Measurements from ENCODE around the gene GIGYF1. TPM values are rescaled to one million over a fixed set of nuclear protein-coding genes. Genes with fewer than 3 reads are reported as not detected.
"Not testable (repeated sequence)": the region's sequence is repeated elsewhere in the genome, so short reads cannot be mapped to it uniquely, and the experiment has no call there.

Gene GIGYF1, protein sequence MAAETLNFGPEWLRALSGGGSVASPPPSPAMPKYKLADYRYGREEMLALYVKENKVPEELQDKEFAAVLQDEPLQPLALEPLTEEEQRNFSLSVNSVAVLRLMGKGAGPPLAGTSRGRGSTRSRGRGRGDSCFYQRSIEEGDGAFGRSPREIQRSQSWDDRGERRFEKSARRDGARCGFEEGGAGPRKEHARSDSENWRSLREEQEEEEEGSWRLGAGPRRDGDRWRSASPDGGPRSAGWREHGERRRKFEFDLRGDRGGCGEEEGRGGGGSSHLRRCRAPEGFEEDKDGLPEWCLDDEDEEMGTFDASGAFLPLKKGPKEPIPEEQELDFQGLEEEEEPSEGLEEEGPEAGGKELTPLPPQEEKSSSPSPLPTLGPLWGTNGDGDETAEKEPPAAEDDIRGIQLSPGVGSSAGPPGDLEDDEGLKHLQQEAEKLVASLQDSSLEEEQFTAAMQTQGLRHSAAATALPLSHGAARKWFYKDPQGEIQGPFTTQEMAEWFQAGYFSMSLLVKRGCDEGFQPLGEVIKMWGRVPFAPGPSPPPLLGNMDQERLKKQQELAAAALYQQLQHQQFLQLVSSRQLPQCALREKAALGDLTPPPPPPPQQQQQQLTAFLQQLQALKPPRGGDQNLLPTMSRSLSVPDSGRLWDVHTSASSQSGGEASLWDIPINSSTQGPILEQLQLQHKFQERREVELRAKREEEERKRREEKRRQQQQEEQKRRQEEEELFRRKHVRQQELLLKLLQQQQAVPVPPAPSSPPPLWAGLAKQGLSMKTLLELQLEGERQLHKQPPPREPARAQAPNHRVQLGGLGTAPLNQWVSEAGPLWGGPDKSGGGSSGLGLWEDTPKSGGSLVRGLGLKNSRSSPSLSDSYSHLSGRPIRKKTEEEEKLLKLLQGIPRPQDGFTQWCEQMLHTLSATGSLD (N-terminal part only)
- 23.3 and 28.0 TPM in 2 replicates for total RNA-seq (2014; rRNA removed)
- polyA plus RNA-seq (2012), result 9.6 TPM

DNA sequence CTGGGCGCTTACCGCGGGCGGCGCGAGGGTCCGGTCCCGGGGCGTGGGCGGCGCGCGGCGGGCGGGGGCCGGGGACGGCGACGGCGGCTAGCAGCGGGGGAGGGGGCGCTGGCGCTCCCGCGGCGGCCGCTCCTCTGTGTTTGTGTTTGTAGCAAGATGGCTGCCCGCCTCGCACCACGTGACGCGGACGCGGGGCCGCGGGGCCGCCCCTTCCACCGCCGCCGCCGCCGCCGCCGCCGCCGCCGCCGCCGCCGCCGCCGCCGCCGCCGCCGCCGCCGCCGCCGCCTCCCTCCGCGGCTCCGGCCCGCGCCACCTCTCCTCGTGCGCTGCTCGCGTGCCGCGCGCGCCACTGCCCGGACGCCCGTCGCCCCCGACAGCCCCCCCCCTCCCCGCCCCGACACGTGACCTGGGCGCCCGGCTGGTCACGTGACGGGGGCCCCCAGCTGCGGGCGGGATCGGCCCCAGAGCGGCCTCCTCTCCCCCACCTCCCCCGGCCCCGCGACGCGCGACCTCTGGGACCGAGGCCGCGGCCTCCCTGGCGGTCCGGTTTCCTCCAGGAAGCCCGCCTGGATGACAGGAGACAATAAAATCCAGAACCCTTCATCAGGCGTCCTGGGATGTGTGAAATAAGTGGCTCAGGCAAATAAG, at the start of gene GIGYF1:
GIGYF1 (minus strand) TSS at position 153 of the 648 bp plus-strand sequence. CDS start 6,012 bp downstream, outside the sequence.
- DNase-seq (ENCODE audit: low read depth), result peak; percentile 58

DNA sequence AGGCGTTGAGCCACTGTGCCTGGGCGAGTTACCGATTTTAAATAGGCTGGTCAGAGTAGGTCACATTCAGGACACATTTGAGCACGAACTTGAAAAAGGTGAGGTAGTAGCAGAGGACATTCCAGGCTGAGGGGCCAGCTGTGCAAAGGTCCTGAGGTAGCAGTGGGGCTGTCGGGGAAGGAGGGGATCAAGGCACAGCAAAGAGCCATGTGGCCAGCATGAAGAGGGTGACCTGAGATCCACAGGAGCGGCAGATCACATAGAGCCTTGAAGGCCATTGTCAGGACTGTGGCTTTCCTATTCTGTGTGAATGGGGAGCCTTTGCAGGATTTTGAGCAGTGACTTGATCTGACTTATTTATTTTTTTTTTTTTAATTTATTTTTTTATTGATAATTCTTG, 45.9 kb upstream of the GIGYF1 start:
- DNase-seq (ENCODE audit: low read depth), result no peak

DNA sequence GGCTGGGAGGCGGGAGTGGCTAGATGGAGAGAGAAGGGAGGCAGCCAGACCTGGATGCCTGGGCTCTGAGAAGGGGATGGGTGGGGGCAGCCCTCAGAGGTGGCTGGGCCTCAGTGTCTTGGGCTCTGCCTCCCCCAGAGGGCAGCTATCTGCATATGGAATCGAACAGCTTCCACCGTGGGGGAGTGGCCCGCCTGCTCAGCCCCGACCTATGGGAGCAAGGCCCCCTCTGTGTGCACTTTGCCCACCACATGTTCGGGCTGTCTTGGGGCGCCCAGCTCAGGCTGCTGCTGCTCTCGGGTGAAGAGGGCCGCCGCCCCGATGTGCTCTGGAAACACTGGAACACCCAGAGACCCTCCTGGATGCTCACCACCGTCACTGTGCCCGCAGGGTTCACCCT, 42.6 kb upstream of the GIGYF1 start:
- DNase-seq (ENCODE audit: low read depth), result no peak

DNA sequence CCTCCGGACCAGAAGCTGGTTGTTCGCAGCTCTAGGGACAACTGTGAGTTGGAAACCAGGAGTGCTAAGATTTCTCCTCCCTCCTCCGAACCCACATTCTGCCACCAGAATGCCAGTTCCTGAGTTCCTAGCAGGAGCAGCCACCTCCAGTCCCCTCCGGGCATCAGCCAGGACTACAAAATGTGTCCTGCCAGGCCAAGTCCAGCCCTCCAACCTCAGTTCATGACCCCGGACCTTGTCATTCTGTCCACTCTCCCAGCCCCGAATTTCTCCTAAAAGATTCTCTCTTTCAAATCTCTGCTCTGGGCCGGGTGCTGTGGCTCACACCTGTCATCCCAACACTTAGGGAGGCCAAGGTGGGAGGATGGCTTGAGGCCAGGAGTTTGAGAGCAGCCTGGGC, 41.7 kb upstream of the GIGYF1 start:
- no peak for DNase-seq (ENCODE audit: low read depth)

DNA sequence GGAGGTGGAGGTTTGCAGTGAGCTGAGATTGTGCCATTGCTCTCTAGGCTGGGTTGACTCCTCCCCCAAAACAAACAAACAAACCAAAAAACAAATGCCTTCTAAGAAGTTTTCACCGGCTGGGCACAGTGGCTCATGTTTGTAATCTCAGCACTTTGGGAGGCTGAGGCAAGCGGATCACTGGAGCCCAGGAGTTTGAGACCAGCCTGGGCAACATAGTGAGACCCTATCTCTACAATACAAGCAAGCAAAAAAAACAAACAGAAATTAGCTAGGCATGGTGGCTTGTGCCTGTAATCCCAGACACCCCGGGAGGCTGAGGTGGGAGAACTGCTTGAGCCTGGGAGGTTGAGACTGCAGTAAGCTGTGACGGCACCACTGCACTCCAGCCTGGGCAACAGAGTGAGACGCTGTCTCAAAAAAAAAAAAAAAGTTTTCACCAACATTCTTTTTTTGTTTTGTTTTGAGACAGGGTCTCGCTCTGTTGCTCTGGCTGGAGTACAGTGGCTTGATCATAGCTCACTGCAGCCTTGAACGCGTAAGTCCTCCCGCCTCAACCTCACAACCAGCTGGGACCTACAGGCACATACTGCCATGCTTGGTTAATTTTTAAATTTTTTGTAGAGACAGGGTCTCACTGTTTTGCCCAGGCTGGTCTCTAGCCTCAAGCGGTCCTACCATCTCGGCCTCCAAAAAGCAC, 38.0 kb upstream of the GIGYF1 start:
- DNase-seq (ENCODE audit: low read depth), result no peak

DNA sequence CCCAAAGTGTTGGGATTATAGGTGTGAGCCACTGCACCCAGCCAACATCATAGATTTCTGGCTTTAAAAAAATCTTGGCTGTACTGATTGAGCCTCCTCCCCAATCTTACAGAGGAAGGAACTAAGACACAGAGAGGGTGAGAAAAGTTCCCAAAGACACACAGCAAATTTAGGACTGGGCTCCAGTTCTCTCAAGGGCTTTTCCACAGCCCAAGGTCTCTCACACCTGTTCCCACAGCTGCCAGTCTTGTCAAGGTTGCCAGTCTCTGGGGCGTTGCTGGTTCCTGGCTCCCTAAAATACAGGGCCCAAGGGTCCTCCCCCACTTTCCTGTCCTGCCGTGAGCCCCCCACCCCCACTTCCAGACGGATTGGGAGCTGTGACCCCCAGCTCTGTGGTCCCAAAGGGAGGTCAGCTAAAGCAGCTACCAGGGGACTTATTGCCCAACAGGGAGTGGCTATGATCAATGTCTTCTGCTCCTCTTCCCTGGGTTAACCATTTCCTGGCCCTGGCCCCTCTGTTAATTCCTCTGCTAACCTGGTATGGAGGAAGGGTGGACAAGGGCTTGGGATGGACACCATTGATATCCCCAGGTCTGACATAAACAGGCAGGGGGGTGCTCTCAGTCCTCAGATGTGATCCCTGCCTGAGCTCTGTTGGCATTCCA, 36.2 kb upstream of the GIGYF1 start:
- no peak for DNase-seq (ENCODE audit: low read depth)

DNA sequence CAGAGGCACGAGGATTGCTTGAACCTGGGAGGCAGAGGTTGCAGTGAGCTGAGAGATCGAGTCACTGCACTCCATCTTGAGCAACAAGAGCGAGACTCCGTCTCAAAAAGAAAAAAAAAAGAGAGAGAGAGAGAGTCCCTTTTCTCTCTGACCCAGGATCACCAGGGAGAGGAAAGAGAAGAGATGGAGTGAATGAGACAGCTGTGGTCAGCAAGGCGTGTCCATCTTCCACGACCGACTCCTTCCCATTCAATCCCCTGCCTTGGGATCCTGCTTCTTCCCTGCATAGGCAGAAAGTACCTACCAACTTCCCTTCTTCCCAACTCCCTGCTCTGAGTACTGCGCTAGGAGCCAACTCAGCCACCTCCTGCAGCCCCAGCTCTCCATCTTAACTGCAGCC, 34.1 kb upstream of the GIGYF1 start:
- DNase-seq (ENCODE audit: low read depth), result peak; percentile 38

DNA sequence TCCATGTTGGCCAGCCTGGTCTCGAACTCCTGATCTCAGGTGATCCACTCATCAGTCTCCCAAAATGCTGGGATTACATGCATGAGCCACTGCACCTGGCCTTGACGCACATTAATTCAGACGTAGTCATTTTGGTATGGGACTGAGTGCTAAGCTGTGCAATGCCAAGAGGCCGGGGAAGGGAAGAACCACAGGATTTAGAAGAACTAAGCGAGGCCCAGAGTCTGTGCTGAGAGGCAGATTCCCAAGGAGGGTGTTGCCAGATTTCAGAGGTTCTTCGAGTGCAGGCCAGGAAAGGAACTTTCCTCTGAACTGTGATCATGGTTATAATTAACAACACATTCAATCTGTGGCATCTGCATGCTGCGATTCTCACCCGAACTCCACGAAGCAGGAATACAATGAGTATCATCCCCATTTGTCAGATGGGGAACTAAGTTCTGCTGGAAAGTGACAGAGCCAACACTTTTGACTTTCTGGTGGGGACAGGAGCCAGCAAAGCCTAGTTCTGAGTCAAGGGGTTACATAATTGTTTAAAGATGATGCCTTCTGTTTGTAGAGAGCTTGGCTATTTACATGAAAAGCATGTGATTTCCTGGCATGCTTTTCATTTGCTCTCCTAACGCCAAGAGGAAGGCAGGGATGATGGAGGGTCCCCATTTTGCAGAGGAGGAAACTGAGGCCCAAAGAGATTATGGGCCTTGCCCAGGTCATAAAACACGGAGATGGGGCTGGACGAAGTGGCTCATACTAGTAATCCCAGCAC, 33.1 kb upstream of the GIGYF1 start:
- DNase-seq (ENCODE audit: low read depth), result peak; percentile 41

DNA sequence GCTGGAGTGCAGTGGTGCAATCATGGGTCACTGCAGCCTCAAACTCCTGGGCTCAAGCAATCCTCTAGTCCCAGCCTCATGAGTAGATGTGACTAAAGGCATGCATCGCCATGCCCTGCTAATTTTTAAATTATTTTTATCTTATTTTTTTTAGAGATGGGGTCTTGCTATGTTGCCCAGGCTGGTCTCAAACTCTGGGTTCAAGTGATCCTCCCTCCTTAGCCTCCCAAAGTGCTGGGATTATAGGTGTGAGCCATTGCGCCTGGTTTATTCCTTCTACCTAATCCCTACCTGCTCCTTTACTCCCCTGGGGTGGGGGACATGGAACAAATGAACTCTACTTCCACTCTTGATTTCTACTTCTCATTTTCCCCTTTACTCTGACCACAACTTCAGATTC, 30.3 kb upstream of the GIGYF1 start:
- DNase-seq (ENCODE audit: low read depth), result not testable (repeated sequence)

DNA sequence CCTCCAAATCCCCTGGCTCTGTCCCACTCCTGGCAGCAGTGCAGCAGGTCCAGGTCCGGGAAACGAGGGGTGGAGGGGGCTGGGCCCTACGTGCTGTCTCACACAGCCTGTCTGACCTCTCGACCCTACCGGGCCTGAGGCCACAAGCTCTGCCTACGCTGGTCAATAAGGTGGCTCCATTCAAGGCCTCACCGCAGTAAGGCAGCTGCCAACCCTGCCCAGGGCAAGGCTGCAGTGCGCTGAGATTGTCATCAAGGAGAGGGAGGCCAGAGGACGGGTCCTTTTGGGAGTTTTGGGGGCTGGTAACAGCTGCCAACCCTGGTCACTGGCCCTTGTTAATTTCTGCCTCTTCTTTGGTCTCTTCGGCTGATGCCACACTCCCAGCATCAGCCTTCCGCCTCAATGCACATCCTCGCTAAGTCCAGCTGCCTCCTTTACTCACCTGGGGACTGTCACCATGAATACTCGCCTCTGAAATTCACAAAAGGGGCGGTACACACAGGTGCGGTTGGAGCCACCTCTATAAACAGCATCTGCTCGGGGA, 29.8 kb upstream of the GIGYF1 start:
- no peak for DNase-seq (ENCODE audit: low read depth)

DNA sequence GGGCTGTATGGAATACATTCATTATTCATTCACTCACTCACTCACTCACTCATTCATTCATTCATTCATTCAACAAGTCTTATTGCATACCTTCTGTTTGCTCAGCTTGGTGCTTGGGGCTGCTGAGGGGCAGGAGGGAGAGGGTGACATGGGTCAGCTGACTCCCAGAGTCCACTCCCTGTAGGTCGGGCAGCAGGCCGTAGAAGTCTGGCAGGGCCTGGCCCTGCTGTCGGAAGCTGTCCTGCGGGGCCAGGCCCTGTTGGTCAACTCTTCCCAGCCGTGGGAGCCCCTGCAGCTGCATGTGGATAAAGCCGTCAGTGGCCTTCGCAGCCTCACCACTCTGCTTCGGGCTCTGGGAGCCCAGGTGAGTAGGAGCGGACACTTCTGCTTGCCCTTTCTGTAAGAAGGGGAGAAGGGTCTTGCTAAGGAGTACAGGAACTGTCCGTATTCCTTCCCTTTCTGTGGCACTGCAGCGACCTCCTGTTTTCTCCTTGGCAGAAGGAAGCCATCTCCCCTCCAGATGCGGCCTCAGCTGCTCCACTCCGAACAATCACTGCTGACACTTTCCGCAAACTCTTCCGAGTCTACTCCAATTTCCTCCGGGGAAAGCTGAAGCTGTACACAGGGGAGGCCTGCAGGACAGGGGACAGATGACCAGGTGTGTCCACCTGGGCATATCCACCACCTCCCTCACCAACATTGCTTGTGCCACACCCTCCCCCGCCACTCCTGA, 28.6 kb upstream of the GIGYF1 start:
- DNase-seq (ENCODE audit: low read depth), result no peak

DNA sequence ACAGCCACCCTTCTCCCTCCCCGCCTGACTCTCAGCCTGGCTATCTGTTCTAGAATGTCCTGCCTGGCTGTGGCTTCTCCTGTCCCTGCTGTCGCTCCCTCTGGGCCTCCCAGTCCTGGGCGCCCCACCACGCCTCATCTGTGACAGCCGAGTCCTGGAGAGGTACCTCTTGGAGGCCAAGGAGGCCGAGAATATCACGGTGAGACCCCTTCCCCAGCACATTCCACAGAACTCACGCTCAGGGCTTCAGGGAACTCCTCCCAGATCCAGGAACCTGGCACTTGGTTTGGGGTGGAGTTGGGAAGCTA, 27.4 kb upstream of the GIGYF1 start:
- no peak for DNase-seq (ENCODE audit: low read depth)

DNA sequence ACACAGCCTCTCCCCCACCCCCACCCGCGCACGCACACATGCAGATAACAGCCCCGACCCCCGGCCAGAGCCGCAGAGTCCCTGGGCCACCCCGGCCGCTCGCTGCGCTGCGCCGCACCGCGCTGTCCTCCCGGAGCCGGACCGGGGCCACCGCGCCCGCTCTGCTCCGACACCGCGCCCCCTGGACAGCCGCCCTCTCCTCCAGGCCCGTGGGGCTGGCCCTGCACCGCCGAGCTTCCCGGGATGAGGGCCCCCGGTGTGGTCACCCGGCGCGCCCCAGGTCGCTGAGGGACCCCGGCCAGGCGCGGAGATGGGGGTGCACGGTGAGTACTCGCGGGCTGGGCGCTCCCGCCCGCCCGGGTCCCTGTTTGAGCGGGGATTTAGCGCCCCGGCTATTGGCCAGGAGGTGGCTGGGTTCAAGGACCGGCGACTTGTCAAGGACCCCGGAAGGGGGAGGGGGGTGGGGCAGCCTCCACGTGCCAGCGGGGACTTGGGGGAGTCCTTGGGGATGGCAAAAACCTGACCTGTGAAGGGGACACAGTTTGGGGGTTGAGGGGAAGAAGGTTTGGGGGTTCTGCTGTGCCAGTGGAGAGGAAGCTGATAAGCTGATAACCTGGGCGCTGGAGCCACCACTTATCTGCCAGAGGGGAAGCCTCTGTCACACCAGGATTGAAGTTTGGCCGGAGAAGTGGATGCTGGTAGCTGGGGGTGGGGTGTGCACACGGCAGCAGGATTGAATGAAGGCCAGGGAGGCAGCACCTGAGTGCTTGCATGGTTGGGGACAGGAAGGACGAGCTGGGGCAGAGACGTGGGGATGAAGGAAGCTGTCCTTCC, 26.8 kb upstream of the GIGYF1 start:
- DNase-seq (ENCODE audit: low read depth), result no peak

DNA sequence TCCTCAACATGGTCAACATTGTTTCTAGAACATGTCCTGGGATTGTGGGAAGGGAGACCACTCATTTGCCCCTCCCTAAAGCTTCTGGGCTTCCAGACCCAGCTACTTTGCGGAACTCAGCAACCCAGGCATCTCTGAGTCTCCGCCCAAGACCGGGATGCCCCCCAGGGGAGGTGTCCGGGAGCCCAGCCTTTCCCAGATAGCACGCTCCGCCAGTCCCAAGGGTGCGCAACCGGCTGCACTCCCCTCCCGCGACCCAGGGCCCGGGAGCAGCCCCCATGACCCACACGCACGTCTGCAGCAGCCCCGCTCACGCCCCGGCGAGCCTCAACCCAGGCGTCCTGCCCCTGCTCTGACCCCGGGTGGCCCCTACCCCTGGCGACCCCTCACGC, 26.2 kb upstream of the GIGYF1 start, which contains the start of gene EPO:
EPO (plus strand) TSS at position 190 of the 392 bp plus-strand sequence. CDS start 513 bp downstream, outside the sequence.
- DNase-seq (ENCODE audit: low read depth), result no peak

DNA sequence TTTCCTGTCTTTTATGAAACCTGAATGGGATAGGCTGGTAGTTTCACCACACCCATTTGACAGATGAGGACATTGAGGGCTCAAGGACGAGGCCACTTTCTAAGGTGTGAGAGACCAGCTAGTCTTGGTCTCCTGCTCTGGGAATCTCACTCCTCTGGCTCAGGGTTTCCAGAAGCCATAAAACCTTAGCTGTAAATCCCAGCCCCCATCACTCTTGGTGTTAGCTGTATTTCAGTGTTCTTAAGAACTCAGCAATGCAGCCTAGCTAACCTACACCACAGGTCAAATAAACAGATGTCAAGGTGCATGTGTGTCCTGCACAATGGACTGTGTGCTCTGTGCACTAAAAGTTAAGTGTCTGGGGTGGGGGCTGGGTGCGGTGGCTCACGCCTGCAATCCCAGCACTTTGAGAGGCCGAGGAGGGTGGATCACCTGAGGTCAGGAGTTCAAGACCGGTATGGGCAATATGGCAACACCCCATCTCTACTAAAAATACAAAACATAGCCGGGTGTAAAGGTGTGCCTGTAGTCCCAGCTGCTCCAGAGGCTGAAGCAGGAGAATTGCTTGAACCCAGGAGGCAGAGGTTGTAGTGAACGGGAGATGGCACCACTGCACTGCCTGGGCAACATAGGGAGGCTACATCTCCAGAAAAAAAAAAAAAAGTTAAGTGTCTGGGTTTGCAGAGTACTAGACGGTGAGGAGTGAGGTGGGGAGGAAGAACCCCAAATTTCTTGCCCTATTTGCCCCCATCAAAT, 25.7 kb upstream of the GIGYF1 start:
- peak; percentile 61 for DNase-seq (ENCODE audit: low read depth)

DNA sequence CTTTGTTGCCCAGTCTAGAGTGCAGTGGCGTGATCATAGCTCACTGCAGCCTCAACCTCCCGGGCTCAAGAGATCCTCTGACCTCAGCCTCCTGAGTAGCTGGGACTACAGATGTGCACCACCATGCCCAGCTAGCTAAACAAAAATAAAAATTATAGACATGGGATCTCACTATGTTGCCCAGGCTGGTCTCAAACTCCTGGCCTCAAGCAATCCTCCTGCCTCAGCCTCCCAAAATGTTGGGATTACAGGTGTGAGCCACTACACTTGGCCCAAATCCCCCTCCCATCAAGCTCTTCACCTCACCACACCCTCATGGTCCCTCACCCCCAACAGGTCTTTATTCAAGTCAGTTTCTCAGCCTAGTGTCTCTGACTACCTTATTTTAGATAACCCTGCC, 23.0 kb upstream of the GIGYF1 start:
- not testable (repeated sequence) for DNase-seq (ENCODE audit: low read depth)

DNA sequence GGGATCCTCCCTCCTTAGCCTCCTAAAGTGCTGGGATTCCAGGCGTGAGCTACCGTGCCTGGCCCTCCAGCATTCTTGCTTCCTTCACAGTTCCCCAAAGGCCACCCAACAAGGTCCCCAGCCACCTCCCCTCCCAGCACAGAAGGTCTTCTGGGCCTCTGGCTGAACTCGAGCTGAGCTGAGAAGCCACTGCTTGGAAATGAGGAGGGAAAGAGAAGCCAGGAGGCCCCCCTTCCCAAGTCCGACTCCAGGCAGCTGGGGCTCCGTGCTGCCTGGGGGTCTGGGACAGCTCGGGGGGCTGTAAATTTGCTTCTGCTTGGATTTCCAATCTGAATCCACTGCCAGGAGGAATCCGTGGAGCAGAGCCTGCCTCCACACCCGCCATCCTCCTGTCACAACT, 20.7 kb upstream of the GIGYF1 start:
- no peak for DNase-seq (ENCODE audit: low read depth)
